Smooth muscle cell (in vitro differentiated cells): ENCODE measurements around the gene MLXIP. TPM values are rescaled to one million over a fixed set of nuclear protein-coding genes. Genes with fewer than 3 reads are reported as not detected.

Experiments
- DNase-seq: peaks from one replicate; lab custom pipeline; 2025; ENCODE audit not compliant: unreplicated experiment; lab: John Stamatoyannopoulos, UW
- H2AFZ ChIP-seq: fragments of 200-600 bp; sonication (generic); 2 replicates; pipeline ENCODE4 v1.6.0; 2016; ENCODE audit warnings: antibody characterized with exemption, low read depth, mild to moderate bottlenecking
- H3F3A ChIP-seq: fragments of 200-600 bp; sonication (generic); 2 replicates; pipeline ENCODE4 v1.6.0; 2017; ENCODE audit warnings: antibody characterized with exemption, low read depth
- H3K27ac ChIP-seq: fragments of 200-600 bp; sonication (generic); 2 replicates; pipeline ENCODE4 v1.5.1; 2016; ENCODE audit warnings: low read depth, mild to moderate bottlenecking
- H3K27me3 ChIP-seq: fragments of 200-600 bp; sonication (generic); 2 replicates; pipeline ENCODE4 v1.6.1; 2016; ENCODE audit warnings: low read depth, mild to moderate bottlenecking
- H3K36me3 ChIP-seq: fragments of 200-600 bp; sonication (generic); 2 replicates; pipeline ENCODE4 v1.5.1; 2016; ENCODE audit warnings: low read depth
- H3K4me1 ChIP-seq: fragments of 200-600 bp; sonication (generic); 2 replicates; pipeline ENCODE4 v1.5.1; 2016; ENCODE audit warnings: low read depth
- H3K4me2 ChIP-seq: fragments of 200-600 bp; sonication (generic); 2 replicates; pipeline ENCODE4 v1.6.0; 2016; ENCODE audit warnings: mild to moderate bottlenecking
- H3K4me3 ChIP-seq: fragments of 200-600 bp; sonication (generic); 2 replicates; pipeline ENCODE4 v1.5.1; 2016; ENCODE audit warnings: mild to moderate bottlenecking
- H3K79me2 ChIP-seq: fragments of 200-600 bp; sonication (generic); 2 replicates; pipeline ENCODE4 v1.6.0; 2016; ENCODE audit warnings: low read depth, mild to moderate bottlenecking
- H3K9ac ChIP-seq: fragments of 200-600 bp; sonication (generic); 2 replicates; pipeline ENCODE4 v1.6.0; 2016; ENCODE audit warnings: low read depth
- H3K9me3 ChIP-seq: fragments of 200-600 bp; sonication (generic); replicated peaks from 2 replicates; pipeline ENCODE4 v1.5.1; 2016; ENCODE audit warnings: low read depth
- H4K20me1 ChIP-seq: fragments of 200-600 bp; sonication (generic); 2 replicates; pipeline ENCODE4 v1.6.0; 2016; ENCODE audit warnings: low read depth
- WGBS: methylation state at CpG from one replicate; pipeline ENCODE4 v1.1.7; 2016; ENCODE audit warnings: low lambda C conversion rate; 5-methylcytosine and 5-hydroxymethylcytosine counted together
- polyA plus RNA-seq: library from polyadenylated mRNA; unstranded; fragments of >200 nt; fragmentation: Nextera tagmentation; extraction: Ambion mirVana; gene quantifications from 2 replicates; pipeline ENCODE4 v1.2.1, GENCODE V29; 2016
- total RNA-seq: library from RNA; depleted of rRNA; stranded (reverse); fragments of >200 nt; gene quantifications from 2 replicates; pipeline ENCODE4 v1.2.3, GENCODE V29; 2014
- TF ChIP-seq, protein P1 (sequence below): fragments of 200-600 bp; sonication (generic); IDR thresholded peaks from 2 replicates; pipeline ENCODE4 v1.5.1; 2017; ENCODE audit warnings: borderline replicate concordance, mild to moderate bottlenecking, antibody characterized with exemption; ENCODE audit not compliant: insufficient read depth, poor library complexity, severe bottlenecking

Gene MLXIP
- total and polyA plus RNA-seq, 2 experiments from 2014 or later, result 11.8 to 15.3 TPM

DNA sequence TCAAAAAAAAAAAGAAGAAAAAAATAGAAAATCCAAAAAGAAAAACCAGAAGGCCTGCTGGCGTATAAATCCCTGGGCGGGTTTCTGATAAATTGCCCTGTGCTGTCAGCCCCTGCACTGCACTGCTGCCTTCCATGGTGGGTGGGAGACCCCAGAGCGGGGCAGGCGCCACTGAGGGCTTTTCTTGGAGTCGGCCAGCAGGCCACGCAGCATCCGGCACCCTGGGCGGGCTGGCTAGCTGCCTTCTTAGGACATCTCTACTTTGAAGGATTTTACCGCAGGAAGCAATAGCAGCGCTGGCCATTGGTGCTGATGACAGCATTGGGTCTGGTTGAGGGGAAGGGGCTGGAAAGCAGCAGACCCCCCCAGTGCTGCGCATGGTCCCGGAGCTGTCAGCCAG lies 66.3 kb downstream of the MLXIP start:
- Histone ChIP-seq H3K27me3 (no peaks in the 10 kb centered on the region), H2AFZ (no peak overlapping the region), H4K20me1 (no peaks in the 10 kb centered on the region), H3K79me2 (no peaks in the 10 kb centered on the region), H3K4me1 (no peaks in the 10 kb centered on the region), H3K27ac (no peak overlapping the region), H3K9ac (no peak overlapping the region), H3K9me3 (no peaks in the 10 kb centered on the region), H3K4me3 (no peak overlapping the region), H3K4me2 (no peak overlapping the region), H3K36me3 (no peaks in the 10 kb centered on the region), H3F3A (no peaks in the 10 kb centered on the region)
- TF ChIP-seq, protein P1, sequence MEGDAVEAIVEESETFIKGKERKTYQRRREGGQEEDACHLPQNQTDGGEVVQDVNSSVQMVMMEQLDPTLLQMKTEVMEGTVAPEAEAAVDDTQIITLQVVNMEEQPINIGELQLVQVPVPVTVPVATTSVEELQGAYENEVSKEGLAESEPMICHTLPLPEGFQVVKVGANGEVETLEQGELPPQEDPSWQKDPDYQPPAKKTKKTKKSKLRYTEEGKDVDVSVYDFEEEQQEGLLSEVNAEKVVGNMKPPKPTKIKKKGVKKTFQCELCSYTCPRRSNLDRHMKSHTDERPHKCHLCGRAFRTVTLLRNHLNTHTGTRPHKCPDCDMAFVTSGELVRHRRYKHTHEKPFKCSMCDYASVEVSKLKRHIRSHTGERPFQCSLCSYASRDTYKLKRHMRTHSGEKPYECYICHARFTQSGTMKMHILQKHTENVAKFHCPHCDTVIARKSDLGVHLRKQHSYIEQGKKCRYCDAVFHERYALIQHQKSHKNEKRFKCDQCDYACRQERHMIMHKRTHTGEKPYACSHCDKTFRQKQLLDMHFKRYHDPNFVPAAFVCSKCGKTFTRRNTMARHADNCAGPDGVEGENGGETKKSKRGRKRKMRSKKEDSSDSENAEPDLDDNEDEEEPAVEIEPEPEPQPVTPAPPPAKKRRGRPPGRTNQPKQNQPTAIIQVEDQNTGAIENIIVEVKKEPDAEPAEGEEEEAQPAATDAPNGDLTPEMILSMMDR, result no peak
- no peak for DNase-seq
- WGBS, result 95% methylated on average over 12 of the region's 12 CpGs

DNA sequence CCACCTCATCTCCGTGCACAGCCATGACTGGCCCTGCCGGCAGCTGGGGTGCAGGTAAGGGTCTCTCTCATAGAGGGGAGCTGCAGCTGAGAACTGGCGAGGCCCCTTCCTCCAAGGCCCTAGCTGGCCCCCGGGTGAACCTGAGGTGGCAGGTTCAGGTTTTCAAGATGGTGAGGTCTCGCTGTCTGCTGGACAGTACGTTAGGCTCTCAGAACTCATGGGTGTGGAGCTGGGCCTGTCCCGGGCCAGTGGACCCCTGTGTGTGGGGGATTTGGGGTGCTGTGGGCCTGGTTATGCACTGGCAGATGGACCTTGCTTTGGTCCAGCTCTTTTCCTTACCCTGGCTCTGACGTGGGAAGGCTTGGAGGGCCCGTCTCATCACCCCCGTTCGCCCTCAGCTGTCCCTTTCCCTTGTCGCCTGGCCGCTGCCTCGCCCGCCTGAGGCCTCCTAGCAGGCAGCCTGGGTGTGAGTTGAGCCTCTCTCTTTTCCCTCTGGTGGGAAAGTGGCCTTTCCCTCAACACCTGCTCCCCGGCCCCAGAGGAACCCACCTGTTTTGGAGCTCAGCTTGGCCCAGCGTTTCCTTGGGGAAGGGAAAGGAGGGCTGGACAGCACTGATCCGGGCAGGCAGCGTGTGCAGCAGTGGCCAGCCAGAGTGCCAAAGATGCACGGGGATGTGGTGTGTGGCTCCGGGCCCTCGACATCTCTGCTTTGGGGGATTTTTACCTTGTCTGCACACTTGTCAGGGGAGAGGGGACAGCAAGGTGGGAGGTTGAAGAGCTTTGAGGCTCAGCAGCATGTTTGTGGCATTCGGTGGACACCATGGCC lies 67.2 kb downstream of the MLXIP start:
- TF ChIP-seq, protein P1, result no peak
- Histone ChIP-seq H3K4me1 (no peaks in the 10 kb centered on the region), H3K9me3 (no peaks in the 10 kb centered on the region), H3F3A (no peaks in the 10 kb centered on the region), H2AFZ (no peak overlapping the region), H3K79me2 (no peaks in the 10 kb centered on the region), H3K9ac (no peak overlapping the region), H3K4me2 (no peak overlapping the region), H3K27me3 (no peaks in the 10 kb centered on the region), H3K36me3 (no peaks in the 10 kb centered on the region), H3K27ac (no peak overlapping the region), H3K4me3 (no peak overlapping the region), H4K20me1 (no peaks in the 10 kb centered on the region)
- 95% methylated on average over 23 of the region's 23 CpGs for WGBS
- DNase-seq, result no peak

DNA sequence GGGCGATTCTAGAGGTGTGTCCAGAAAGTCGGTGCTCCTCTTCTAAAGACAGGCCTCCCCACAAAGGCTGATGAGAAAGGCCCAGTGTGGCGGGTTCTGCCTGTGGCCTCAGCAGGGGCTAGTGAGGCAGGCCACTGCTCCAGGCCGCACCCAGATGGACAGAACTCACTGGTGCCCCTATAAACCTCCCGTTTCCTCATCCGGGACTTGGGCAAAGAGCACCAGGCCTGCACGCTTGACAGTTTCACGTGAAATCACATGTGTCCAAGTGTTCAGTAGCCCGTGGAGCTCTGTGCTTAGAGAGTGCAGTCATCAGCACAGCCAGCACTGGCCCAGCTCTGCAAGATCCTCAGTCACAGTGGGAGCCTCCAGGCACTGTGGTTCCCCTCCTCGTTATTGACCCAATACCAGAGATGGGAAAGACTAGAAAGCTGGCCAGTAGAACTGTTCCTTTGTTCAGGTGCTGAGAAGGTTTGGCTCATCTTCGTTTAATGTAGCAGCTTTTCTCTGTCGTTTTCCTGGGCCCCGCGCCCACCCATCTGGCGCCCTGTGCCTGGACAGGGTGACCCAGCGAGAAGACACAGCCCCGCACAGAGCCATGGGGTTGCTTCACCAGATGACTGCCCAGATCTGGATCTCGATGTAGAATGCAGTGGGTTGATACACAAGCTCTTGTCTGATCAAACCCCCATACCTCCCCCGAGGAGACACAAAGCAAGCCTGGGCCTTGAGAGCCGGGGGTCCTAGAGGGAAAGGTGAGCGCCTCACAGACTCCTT lies 69.1 kb downstream of the MLXIP start:
- no peak overlapping the region for H3K27ac ChIP-seq
- H4K20me1 ChIP-seq, result no peaks in the 10 kb centered on the region
- DNase-seq, result no peak
- H3K9ac ChIP-seq, result no peak overlapping the region
- no peaks in the 10 kb centered on the region for H3K9me3 ChIP-seq
- no peak overlapping the region for H3K4me2 ChIP-seq
- TF ChIP-seq, protein P1, result no peak
- no peak overlapping the region for H3K4me3 ChIP-seq
- H3K4me1 ChIP-seq, result no peaks in the 10 kb centered on the region
- H3K36me3 ChIP-seq, result no peaks in the 10 kb centered on the region
- no peaks in the 10 kb centered on the region for H3F3A ChIP-seq
- WGBS, result 95% methylated on average over 21 of the region's 21 CpGs
- H2AFZ ChIP-seq, result no peak overlapping the region
- H3K27me3 ChIP-seq, result no peaks in the 10 kb centered on the region
- H3K79me2 ChIP-seq, result no peaks in the 10 kb centered on the region
